Measurements from ENCODE around the gene TSPAN18.
"Not testable (repeated sequence)": the region's sequence is repeated elsewhere in the genome, so short reads cannot be mapped to it uniquely, and the experiment has no call there.

Gene TSPAN18

DNA sequence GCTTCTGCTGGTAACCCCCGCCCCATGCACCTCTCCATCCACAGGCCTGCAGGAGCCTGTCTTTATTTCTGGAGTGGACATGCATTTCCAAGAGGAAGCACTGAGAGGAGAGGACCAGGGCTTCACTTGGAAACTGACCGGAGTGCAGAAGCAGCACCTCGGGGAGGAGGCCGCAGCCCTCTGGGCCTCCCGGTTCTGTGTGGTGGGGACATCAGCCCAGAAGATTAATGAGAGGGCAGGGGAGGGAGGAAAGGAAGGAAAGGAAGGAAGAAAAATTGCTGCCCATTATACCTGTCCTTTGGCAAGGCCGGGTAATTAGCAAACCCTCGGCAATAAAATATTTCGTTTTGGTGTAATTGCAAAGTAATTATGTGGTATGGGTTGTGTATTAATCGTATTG is 126.9 kb downstream of the TSPAN18 start:
- DNase-seq, result no peak

GRCh38 chr11:44854086-44854485 is 127.3 kb downstream of the TSPAN18 start:
- no peak for DNase-seq

GRCh38 chr11:44854741-44855492 is 128.2 kb downstream of the TSPAN18 start:
- no peak for DNase-seq

DNA sequence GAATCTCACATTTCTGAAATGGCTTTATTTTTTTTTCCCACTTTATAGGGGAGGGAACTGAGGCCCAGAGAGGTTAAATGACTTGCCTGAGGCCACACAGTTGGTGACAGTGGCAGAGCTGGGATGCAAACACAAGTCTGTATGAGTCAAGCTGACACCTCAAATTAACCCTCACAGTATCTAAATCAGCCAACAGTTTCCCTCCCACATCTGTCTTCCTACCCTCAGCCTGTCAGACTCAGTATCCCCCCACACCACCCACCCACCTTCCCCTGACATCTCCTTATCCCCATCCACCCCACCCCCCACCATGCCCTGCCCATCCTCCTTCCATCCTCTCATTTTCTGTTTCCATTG is 128.7 kb downstream of the TSPAN18 start:
- DNase-seq, result no peak

GRCh38 chr11:44857490-44858090 is 130.8 kb downstream of the TSPAN18 start:
- DNase-seq, result no peak

- no peak for DNase-seq
Measured at GRCh38 chr11:44858796-44859527, 132.2 kb downstream of the TSPAN18 start.

DNA sequence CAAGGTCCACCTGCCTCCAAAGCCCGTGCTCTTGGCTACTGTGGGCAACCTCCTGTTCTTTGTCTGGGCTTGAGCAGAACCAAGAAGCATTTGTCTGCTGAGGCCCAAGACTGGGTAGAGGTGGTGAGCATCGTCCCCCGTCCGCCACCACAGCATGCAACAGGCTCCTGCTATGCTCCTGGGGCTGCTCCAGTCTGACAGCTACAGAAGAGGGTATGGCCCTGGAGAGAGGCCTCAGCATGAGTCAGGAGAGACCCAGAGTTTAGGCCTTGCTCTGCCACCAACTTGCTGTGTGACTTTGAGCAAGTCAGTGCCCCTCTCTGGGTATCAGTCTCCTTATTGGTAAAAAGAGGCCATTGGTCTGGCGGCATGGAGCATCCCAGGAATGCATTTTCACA is 132.8 kb downstream of the TSPAN18 start:
- DNase-seq, result no peak

DNA sequence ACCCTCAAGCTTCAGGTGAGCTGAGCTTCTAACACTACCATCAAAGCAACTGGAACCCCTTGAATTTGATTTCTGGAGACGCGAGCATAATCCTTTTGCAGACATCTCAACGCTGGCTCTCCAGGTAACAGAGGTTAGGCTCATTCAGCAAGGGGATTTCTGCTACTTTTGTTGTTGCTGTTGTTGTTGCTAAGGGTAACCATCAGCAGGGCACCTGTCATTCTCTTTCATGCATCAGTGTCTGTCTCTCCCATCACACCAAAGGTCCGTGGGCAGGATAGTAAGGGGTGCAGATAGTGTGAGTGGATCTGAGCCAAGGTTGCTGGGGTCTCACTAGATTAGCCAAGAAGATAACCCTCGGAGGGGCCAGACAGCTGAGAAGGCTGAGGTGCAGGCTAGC is 133.6 kb downstream of the TSPAN18 start:
- no peak for DNase-seq

GRCh38 chr11:44861849-44862557 is 135.2 kb downstream of the TSPAN18 start:
- peak; percentile 67 to 81 for DNase-seq

DNA sequence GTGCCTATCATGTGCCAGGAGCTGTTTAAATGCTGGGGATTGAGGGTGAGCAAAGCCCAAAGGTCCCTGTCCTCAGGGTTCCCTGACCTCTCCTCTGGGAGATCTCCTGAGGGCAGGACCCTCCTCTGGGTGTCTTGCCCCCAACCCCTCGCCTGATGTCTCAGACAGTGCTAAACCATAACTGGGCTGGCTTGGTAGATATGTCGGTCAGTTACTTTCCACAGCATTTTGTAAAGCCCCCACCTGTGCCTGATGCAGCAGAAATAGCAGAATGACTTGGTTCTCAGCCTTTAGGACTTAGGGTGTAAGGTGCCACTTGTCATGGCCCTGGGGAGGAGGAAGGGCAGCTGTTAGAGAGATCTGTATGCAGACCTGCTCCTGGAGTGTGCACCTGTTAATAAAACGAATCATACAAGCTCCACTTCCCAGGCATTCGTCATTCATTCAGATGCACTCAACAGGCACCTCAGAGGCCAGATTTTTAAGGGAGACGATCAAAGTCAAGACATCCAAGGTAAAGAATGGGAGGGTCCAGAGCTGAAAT is 135.9 kb downstream of the TSPAN18 start:
- no peak for DNase-seq

DNA sequence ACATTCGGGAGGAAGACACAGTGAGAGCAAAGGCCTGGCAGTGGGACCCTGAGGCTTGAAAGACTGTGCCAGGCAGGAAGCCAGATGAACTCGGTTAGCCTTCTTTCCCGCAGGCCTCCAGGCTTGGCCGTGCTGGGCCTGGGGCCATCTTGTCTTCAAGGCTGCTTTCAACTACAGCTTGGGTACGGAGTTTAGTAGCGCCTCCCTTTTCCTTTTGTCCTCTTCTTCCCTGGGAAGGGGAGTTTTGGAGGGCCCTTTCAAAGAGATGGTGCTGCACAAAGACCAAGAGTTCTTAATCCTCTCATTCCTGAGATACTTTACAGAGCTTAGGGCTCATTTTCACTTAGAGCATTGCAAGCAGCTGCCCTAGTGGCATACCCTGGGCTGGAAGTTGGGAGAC is 136.5 kb downstream of the TSPAN18 start:
- DNase-seq, result no peak

DNA sequence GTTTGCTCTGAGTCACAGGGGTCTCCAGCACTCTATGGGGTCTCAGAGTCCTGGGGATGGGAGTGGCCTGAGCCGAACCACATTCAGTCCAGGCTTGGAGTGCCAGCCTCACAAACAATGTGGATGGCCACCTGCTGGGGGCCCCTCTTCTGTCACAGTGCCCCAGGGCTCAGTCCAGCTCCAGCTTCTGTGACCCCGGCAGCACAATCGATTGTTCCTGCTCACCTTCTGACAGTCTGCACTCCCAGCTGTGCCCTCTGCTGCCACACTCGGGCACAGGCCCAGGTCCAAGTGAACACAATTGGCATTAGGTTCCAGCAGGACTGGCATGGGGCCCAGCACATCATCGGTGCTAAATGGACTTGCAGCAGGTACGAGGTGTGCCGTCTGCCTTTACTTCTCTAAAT is 139.1 kb downstream of the TSPAN18 start:
- no peak for DNase-seq

DNA sequence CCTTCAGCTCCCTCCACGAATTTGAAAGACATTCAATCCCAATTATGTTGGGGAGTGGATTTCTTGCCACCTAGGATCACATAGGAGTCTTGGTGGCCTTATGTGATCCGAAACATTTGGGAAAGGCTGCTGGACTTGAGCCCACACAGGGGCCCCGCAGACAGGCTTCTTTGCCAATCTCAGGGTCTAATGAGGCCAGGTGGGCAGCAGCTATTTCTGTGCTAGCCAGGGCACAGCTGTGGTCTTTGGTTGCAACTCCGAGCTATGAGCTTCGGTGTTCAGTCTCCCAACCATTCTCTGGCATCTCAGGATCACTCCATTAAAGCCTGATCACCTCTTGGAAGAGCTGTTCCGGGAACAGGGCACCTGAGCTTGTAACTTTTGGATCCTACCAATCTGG is 139.5 kb downstream of the TSPAN18 start:
- no peak for DNase-seq

DNA sequence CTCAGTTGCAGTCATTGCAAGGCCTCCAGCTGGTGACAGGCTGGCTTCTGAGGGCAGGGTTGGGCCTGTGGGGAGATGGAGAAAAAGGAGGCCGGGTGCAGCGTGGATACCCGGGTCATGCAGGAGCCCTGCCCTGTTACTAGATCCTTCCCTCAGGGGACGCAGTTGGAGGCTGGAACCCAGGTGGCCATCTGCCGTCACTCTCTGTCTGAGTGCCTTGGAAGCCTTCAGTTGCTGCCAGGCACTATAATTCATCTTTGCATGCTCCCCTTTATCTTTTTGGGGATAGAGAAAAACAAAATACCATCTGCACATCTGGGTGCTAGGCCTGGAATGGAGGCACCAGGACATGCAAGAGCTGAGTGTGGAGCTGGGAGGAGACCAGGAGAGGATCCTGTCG is 141.3 kb downstream of the TSPAN18 start:
- no peak for DNase-seq

DNA sequence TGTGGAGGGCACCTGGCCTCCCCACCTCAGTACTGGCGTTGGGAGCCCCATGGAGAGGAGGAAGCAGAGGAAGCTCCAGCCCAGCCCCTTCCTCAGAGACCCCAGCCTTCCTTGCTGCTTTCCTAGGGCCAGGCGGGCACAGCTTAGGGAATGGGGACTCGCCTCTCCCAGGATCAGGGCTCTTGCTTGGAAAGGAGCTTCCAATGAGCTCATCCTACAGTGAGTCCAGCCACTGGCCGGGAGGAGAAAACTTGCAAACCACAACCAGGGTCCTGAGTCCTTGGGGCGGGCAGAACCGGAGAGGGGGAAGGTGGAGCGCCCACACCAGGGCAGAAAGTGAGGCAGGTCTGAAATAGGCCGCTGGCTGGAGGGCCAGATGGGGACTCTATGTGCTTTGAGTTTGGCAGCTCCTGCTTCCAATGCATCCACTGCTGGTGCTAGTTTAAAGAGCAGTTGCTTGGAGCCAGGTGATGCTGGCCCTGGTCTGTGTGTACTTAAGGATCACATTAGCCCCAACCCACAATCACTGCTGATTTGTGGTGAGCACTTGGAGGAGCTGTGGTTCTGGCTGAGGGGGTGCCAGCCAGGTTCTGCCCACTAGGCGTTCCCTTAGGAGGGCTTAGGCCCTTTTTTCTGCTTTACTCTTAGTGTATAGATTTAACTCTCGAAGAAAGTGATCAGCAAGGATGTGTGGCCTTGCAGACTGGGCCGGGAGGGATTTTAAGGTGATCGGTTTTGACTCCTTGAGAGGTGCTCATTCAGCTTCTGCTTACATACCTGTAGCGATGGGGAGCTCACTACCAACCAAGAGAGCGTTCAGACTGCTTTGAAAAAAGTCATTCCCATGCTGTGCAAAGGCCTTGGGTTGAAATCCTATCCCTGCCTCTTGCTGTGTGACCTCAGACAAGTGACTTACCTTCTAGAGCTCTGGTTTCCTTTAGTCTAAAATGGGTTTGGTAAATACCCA is 142.0 kb downstream of the TSPAN18 start:
- DNase-seq, result no peak

GRCh38 chr11:44870181-44870580 is 143.4 kb downstream of the TSPAN18 start:
- DNase-seq, result no peak

DNA sequence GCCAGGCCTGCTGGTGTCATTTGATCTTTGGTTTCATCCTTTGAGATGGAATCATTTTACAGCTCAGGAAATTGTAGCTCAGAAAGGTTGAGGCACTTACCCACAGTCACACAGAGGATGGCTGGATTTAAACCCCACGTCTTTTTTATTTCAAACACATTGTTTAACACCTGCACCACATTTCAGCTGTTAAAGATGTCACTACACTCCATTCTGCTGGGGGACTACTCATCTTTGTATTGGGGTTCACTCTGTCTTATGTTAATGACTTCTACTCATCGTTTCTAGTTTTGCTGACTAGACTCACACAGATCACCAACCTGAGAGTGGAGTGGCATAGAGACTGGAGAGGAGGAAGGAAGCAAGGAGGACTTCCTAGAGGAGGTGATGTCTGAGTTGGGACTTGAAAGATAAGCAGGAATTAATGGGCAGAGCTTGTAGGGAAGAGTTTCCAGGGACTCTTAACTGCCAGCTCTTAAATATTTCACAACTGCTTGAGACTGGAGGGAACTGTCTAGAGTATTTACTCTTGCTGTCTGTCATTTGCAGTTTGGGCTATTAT is 143.9 kb downstream of the TSPAN18 start:
- no peak for DNase-seq

DNA sequence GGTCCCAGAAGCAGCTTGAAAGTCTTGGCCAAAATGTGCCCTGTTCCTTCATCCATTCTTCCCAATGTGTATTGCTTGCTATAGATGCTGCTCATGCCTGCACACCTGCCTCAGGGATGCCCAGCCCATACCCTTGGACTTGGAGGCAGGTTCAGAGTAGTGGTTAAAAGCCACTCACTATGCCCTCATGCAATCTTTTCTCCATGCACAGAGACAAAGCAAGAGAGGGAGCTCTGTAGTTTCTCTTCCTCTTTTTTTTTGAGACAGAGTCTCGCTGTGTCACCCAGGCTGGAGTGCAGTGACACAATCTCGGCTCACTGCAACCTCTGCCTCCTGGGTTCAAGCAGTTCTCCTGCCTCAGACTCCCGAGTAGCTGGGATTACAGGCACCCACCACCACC is 144.9 kb downstream of the TSPAN18 start:
- not testable (repeated sequence) for DNase-seq

DNA sequence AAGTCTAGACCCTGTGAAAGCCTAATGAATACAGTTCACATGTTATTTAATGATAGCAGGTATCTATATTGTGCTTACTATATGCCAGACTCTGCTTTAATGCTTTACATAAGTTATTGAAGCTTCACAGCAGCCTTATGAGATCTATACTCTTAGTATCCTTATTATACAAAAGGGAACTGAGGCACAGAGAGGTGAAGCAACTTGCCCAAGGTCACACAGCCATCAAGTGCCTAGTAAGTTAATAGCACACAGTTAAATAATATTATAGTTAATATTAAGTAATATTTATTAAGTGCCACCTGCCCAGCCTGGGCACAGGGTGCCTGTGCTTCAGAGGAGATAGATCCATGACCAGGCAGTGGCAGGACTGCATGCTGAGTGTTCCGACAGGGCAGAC is 145.8 kb downstream of the TSPAN18 start:
- DNase-seq, result no peak

- no peak for DNase-seq
Measured at GRCh38 chr11:44873537-44873936, 146.8 kb downstream of the TSPAN18 start.

- DNase-seq, result no peak
Measured at GRCh38 chr11:44874284-44874683, 147.5 kb downstream of the TSPAN18 start.

- DNase-seq, result no peak
Measured at GRCh38 chr11:44875037-44875436, 148.3 kb downstream of the TSPAN18 start.
